HG03575 (cell line): Measurements from ENCODE around the gene MAP4K4.

Experiments
- ATAC-seq: cut with Tn5 transposase; IDR thresholded peaks from one replicate; pipeline ENCODE4 v1.9.1; 2021; ENCODE audit not compliant: unreplicated experiment, insufficient number of reproducible peaks, low FRiP score; ENCODE audit errors: extremely low read depth

MAP4K4 gene

DNA sequence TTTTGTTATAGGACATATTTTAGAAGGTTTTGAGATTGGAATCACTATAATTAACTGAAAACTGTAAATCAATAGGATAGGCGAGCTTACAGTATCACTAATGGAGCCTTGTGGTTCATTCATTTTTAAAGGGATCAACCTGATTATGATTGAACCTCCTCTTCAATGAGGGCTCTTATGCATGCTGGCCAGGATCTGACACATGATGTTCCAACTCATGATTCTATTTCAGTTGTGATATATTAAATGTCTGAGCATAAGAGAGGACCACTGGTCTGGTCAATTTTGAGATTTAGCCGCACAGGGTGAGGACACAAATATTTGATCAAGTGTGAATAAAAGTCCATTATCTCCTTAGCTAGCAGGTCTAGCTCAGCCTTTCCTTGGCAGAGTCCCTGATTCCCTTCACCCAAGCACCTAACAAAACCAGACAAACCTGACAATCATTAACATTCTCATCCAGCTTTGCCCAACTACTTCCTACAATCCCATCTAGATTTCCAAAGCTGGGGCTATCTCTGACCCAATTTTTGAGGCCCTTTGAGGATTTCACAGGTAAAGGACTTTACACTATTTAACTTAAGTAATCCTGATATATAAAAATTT is 6.9 kb upstream of the MAP4K4 start:
- no peak for ATAC-seq

DNA sequence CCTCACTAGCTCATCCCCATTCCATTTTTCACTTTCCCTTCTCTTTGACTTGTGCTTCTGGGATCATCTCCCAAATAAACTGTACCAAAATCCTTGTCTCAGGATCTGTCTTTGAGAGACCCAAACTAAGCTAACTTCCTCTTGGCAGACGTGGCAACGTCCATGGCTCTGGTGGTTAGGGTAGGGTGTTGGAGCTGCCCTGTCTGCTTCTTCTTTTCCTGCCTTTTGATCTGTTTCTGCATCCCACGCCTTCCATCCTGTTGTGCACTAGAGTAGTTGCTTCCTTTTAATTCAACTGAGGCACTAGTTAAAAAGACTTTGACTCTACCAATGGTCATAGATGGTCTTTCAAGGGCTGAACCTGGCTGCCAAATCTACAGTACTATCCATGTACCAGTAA is 5.5 kb upstream of the MAP4K4 start:
- no peak for ATAC-seq

DNA sequence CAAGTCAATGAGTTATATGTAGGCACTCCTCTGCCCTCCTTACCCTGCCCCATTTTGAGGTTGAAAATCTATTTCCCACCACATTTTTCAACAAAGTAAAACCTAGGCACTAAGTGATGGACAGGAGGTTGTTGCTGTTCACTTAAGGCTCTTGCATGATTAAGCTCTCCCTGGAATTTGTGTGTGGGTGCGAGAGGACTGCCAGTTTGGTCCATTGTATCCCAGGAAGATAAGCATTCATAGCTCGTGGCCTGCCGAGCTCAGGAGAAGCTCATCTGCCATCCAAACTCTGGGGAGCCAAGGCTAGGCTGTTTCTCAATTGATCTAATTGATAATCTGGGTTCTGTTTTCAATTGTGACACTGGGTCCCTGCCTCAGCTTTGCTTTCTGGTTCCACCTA is 4.7 kb upstream of the MAP4K4 start:
- ATAC-seq, result no peak

DNA sequence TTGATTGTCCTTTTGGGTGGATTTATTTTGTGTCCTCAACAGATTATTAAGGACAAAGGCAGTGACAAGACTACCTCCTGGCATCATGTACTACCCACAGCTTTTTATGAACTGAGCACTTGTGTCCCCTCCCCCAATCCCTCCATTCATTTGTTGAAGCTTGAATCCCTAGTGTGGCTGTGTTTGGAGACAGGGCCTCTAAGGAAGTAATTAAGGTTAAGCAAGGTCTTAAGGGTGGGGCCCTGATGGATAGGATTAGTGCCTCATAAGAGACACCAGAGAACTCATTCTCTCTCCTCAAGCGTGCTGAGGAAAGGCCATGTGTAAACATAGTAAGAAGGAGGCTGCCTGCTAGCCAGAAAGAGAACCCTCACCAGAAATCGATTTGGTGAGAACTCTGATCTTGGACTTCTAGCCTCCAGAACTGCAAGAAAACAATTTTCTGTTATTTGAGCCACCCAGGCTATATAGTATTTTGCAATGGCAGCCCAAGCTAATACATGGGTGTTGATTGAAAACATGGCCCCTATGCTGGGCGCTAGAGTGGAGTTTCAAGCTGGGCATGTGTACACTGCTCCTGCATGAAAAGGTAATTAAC is 3.4 kb upstream of the MAP4K4 start:
- ATAC-seq, result no peak

DNA sequence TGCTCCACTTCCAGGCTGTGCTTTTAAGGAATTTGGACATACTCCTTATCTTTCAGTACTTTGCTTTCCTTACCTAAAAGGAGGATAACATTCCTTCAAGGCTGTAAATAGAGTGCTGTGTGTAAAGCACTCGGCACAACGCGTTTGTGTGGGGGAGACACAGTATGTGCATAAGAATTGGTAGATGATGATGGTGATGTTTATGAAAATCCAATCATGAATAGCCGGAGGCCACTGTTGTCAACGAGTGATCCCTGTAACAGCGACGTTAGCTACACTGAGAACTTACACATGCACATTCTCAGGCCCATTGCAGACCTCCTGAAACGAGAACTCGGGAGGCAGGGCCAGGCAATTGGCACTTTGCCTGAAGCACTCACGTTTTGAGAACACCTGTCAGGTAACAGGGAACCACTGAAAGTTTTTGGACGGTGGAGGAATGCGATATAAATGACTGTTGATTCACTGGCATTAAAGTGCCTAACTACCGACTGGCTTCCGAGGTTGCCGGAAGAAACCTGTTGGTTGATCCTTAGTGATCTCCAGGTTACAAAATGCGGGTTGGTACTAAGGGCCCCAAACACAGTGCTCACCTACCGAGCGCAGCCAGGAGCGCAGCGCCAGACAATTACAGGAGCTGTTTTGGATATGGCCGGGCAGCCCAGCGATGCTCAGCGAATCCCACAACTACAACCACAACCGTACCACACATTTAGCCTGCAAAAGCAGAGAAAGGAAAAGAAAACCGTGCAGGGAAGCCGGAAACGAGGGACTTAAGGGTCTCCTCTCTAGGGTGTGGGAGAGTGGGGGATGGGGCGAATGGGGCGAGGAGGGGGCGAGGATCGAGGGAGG is 1.0 kb upstream of the MAP4K4 start:
- ATAC-seq, result no peak

DNA sequence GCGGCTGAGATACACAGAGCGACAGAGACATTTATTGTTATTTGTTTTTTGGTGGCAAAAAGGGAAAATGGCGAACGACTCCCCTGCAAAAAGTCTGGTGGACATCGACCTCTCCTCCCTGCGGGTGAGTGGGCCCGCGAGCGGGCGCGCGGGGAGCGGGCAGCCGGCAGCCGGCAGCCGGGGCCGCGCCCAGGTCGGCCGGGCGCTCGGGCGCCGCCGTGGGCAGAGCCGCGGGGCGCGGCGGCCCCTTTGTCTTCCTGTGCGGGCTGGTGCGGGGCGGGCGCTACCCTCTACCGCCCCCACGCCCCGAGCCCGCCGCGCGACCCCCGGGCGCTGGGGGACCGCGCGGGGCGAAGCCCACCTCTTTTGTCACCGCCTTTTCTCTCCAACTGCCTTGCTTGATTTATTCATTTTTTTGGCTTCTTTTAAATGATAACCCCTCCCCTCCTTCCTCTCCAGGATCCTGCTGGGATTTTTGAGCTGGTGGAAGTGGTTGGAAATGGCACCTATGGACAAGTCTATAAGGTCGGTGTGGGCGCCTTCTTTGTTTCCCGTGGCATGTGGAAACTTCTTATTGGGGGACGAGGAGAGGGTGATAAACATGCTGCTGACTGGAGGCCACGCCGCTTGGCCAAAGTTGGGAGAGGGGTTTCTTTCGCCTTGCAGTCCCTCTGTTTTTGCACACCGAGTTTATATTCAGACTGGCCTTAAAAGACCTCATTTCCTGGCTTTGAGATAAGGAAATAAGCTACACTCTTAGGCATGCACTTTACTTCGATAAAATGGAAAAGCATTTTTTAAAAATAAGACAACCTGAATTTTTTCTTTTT is 722 bp downstream of the MAP4K4 start:
- no peak for ATAC-seq

DNA sequence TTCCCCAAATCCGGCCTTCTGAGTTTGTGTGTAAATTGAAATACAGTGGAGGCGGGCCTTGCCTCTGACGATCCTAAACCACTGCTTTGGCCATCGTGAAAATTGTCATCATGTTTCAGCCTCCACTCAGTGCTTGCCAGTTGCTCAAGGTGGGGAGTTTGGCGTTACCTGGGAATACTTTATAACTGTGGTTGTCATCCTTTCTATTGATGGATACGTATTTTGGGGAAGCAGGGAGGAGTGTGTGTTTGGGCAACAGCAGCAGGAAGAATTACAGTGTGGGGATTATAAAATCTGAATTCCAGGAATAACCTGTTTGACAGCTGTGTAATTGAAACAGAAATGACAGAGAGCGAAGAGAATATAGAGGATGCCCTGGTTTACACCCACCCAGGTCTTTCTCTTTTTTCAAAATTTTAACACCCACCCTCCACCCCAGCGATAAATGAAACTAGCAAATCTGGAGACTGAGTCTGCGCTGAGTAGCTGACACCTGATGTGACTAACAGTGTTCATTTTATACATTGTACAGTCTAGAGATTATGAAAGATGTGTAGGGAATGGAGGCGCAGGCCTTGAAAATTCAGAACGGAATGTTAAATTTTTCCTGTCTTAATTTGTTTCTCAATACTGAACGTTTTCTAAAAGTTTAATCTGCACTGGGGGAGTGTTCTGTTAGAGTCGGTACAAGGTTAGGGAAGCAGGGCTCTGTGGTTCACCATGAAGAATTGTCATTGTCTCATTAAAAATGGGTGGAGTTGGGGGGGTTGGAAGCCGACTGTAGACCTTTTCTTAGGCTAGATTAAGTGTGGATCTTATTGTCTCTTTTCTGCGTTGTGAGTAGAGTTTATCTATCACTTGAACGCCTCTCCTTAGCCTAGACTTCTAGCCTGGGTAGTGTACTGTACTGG is 1.6 kb downstream of the MAP4K4 start:
- ATAC-seq, result no peak

DNA sequence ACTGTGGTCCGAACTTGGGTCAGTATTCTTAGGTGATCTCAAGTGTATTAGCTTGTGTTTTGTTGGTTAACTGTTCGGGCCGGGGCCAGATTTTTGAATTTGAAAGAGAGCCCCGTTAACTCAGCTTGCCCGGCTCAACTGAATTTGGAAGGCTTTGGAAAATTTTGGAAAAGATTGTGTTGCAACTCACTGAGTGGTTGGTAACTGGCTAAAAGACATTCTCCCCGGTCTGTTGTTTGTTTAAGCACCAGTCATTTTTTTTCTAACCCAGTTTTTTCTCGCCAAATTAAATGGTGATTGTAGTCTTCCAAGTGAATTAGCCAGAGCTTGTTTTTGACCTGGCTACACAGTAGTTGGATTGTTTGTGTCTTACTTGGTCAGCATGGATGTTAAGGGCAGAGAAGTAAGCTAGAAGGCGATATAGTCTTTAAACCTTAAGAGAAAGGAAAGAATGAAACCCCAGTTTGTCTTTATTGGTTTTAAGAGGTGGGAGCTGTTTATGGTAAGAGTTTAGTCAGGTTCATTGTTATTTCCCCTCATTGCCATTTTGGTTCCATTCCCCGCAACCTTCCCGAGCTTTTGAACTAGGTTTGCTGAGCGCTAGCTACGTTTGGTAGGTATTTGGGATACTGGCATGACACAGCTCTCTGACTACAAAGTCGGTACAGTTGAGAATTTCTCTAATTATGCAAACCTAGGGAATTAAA is 2.4 kb downstream of the MAP4K4 start:
- no peak for ATAC-seq

DNA sequence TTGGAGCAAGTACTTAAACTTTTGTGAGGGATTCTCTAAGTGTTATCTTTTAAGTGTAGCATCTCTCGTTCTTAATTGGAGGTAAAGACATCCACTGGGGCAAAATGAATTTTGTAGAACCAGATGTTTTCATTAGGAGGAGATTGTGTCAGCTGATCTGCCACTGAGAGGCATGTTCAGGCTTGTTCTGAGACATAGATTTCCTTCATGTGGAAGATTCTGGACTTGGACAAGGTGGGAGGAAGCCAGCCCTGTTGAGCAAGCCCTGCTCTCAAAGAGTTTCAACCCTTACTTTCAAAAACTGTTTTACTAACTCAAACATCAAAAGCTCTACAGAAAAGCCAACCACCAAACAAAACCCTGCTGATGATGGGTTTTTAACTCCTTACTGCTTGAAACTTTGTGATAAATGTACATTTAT is 6.5 kb downstream of the MAP4K4 start:
- ATAC-seq, result no peak

DNA sequence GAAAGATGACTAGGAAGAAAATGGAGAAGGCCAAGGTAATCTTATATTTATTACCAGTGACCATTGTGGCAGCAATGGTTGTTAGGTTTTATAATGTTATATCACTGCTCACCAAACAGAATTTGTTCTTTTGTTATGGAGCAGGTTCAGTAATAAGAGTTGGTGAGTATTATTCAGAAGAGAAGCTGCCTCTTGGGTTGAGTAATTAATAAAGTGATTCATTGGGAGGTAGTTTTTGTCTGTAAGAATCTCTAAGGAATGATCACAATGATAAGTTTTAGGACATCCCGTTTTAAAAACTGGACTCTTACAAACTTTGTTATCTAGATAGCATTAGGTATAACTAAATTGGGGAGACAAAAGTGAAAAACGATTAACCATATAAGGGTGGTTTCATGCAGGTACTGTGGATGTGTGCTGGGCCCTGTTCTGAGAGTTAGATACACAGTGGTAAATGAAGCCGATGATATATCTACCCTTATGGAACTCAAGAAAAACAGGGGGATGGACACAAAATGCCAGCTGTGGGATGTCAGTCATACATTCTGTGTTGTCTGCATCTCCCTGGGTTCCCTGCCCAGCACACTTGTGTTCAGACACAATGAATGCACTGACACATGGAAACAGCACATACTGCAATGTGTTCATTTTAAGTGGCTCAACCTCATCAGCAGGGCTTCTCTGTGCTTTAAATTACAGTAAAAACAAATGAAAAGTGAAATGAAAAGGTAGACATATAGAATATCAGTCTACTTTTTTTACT is 7.5 kb downstream of the MAP4K4 start:
- no peak for ATAC-seq

DNA sequence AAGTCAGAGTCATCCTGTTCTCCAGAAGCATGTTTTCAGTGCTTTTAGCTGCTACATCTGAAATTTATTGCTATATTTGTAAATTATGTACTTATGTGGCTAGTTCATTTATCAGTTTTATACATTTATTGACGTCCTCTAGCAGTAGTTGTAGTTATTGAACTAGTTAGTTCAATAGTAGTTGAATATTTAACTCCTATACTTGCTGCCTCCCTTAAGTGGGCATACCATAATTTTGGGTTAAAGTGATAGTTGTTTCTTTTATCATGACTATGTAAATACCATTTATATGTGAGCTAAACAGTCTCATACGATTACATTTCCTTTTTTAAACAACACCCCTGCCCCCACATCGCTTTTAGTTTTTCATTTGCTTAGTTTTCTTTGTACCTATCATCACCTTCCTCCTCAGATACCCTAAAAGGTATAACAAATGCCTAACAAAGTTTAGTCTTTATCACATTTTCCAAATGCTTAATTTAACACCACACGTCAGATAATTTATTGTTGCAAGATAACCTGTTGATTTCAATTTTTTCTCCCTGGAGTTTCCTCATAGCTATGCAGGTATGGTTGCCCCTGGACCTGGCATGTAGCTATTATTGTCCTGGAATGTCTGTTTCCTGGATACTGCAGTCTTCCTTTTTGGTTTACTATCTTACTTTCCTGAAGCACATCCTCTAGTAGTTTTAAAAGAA is 8.8 kb downstream of the MAP4K4 start:
- ATAC-seq, result no peak

DNA sequence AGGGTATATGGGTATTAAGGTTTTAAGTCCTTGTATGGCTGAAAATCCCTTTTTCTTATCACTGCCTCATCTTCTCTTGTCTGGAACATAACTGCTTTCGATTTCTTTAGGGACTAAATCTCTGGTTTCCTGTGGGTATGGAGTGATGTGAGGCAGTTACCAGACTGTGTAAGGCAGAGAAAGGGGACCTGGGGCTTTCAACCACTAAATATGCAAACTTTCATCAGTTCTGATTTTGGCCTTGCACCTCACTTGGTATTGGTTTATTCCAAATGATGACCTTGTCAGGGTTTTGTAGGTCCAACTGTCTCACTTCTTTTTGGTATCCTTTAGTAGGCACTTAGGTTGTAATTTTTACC is 9.3 kb downstream of the MAP4K4 start:
- no peak for ATAC-seq

DNA sequence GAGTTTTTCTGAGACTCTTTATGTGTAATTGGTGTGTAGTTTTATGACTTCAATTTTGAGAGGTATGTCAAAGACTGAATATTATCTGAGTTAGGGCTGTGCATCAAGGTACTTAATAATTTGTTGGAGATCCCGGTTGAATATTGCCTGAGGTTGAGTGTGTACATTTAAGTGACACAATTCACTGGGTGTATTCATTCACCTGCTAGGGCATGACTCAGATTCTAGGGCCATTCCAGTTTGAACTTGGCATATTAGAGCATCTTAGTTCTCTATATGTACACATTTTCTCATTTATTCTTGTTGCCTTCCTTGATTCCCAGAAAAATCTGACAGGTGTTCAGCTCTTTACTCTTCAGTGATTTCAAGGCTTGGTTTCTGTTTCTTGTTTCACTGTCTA is 12.5 kb downstream of the MAP4K4 start:
- no peak for ATAC-seq

DNA sequence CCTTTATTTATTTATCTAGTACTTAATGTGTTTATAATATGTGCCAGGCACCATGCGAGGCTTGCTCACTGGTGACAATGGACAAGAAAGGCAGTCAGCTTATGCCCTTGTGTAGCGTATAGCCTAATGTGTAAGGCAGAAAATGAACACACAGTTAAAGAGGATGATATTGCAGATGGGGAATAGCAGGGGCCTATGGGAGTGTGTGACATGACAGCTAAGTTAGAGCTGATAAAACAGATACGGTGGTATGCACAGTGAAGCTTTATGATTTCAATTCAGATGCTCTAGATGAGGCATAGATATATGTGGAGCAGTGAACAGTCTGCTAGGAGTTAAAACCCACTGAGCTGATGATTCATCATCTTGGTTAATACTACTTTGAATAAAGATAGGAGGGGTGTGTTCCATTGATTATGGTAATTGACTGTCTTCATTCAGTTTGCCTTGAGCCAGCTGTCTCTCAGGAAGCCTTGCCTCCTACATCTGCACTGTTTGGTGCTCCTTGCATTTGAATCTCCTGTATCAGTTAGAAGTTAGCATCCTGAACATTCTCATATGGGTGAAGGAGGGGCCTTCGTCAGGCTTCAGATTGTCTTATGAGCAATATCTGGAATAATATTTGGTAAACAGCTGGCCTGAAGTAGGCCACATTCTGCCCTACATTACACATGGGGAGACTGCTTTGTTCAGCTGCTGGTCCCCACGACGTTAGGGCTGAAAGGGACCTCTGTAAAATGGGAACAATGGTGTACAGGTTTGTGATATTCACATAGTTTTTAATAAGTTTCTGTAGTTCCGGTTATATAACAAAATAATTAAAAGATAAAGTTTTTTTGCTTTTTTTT is 13.2 kb downstream of the MAP4K4 start:
- ATAC-seq, result no peak

DNA sequence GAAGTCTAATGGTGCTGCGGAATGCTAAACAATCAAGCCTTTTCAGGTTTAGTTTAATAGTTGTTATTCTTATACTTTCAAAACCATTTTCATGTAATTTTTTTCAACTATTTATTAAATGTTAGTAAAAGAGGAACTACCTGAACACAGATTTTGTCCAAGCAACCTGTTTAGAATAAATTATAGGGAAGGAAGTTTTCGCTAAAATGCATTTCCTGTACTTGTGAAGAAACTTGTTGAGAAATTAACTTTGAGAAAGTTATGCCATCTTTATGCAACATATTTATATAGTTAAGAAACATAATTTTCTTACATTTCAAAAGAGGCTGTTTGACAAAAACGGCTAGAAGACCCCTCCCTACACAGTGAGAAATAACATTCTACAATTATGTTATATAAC is 16.6 kb downstream of the MAP4K4 start:
- ATAC-seq, result no peak
